Activated CD4-positive, alpha-beta T cell treated with anti-CD3 and anti-CD28 coated beads for 36 hours (primary cell): Measurements from ENCODE around the gene FCHO1. TPM values are rescaled to one million over a fixed set of nuclear protein-coding genes. Genes with fewer than 3 reads are reported as not detected.
"Not testable (repeated sequence)": the region's sequence is repeated elsewhere in the genome, so short reads cannot be mapped to it uniquely, and the experiment has no call there.

ENCODE experiments used
- ATAC-seq: fragments of 200-7000 bp; cut with Tn5 transposase; one replicate; pipeline ENCODE4 v1.10.0; 2021; ENCODE audit warnings: mild to moderate bottlenecking, moderate library complexity
- CTCF ChIA-PET: fragments of 350-600 bp; sonication (Branson Sonifier 250); formaldehyde crosslinking; loops from one replicate; lab custom pipeline; 2021; ENCODE audit warnings: antibody characterized with exemption; lab: Charles Lee
- POLR2A ChIA-PET: fragments of 350-600 bp; sonication (Branson Sonifier 250); formaldehyde crosslinking; loops from one replicate; lab custom pipeline; 2021; ENCODE audit warnings: antibody characterized with exemption, inconsistent platforms; lab: Charles Lee
- DNase-seq: peaks from one replicate; pipeline ENCODE4 v3.0.0-alpha.2; 2020
- H3K27ac Mint-ChIP-seq: one replicate; pipeline ENCODE4 v1.8.0; 2021; ENCODE audit warnings: mixed read lengths
- H3K27me3 Mint-ChIP-seq: one replicate; pipeline ENCODE4 v1.8.0; 2021; ENCODE audit warnings: mixed read lengths
- H3K36me3 Mint-ChIP-seq: one replicate; pipeline ENCODE4 v1.8.0; 2021; ENCODE audit warnings: low read depth, mixed read lengths
- H3K4me1 Mint-ChIP-seq: one replicate; pipeline ENCODE4 v1.8.0; 2021; ENCODE audit warnings: mixed read lengths
- H3K4me3 Mint-ChIP-seq: one replicate; pipeline ENCODE4 v1.8.0; 2021; ENCODE audit warnings: mild to moderate bottlenecking, moderate library complexity, mixed read lengths
- H3K9me3 Mint-ChIP-seq: one replicate; pipeline ENCODE4 v1.8.0; 2021; ENCODE audit warnings: low read depth, mixed read lengths
- intact Hi-C, 2 experiments: fragments of 100-400 bp; cut with DNase I in 1 of 2; cut with micrococcal nuclease in 1 of 2; formaldehyde crosslinking; loops; one replicate each; pipeline versions ENCODE4 v1.14.2 to v1.15.1; 2022 to 2024; cut with DNase I, micrococcal nuclease
- total RNA-seq, 2 experiments: library from RNA; stranded (reverse); gene quantifications; one replicate each; pipeline ENCODE4 v1.2.3, GENCODE V29; 2021

The FCHO1 gene
- total RNA-seq, 2 experiments from 2014 or later: 50.5 to 51.8 TPM

GRCh38 chr19:17795495-17795856 lies 44.2 kb downstream of the FCHO1 start:
- no peaks in the 10 kb centered on the region for H3K9me3 Mint-ChIP-seq
- H3K27ac Mint-ChIP-seq: no peak overlapping the region
- intact Hi-C loops: loop anchor here (5.0 kb wide), 2 partner anchors 62 to 137 kb away; partner anchors contain the start of genes CCDC124 (in 1 of the 2) and RPL18A (in 1 of the 2)
- H3K27me3 Mint-ChIP-seq: no peaks in the 10 kb centered on the region
- H3K4me1 Mint-ChIP-seq: peaks cover 51% of the 10 kb centered on the region
- H3K36me3 Mint-ChIP-seq: no peaks in the 10 kb centered on the region
- CTCF ChIA-PET: interaction anchor here (0.6 to 1.2 kb wide), 4 partner anchors 64 to 575 kb away, joined by 3 to 6 read pairs (median 4); partner anchors contain the start of gene RPL18A
- ATAC-seq (no peak), DNase-seq (no peak)
- H3K4me3 Mint-ChIP-seq: peak overlapping the region; percentile 60
- POLR2A ChIA-PET: interaction anchor here (0.7 kb wide), 1 partner anchor 11 kb away, joined by 8 read pairs; no protein-coding TSS in a partner anchor

GRCh38 chr19:17796013-17796837 lies 44.9 kb downstream of the FCHO1 start:
- peak overlapping the region; percentile 6 for H3K27ac Mint-ChIP-seq
- H3K9me3 Mint-ChIP-seq: no peaks in the 10 kb centered on the region
- H3K4me3 Mint-ChIP-seq: peak overlapping the region; percentile 60
- ATAC-seq: no peak
- ChIA-PET POLR2A (no interaction called here), CTCF (interaction anchor here (0.6 to 1.2 kb wide), 7 partner anchors 13 to 355 kb away, joined by 3 to 7 read pairs (median 4); partner anchors contain the start of genes CCDC124, JAK3 and RPL18A)
- peaks cover 51% of the 10 kb centered on the region for H3K4me1 Mint-ChIP-seq
- H3K36me3 Mint-ChIP-seq: no peaks in the 10 kb centered on the region
- DNase-seq: no peak
- no peaks in the 10 kb centered on the region for H3K27me3 Mint-ChIP-seq
- intact Hi-C loops: loop anchor here (5.0 kb wide), 2 partner anchors 61 to 136 kb away; partner anchors contain the start of genes CCDC124 (in 1 of the 2) and RPL18A (in 1 of the 2)

- Mint-ChIP-seq H3K36me3 (no peaks in the 10 kb centered on the region), H3K27ac (peak overlapping the region; percentile 63), H3K9me3 (no peaks in the 10 kb centered on the region), H3K27me3 (no peaks in the 10 kb centered on the region), H3K4me1 (peaks cover 44% of the 10 kb centered on the region), H3K4me3 (no peak overlapping the region)
- DNase-seq (no peak), ATAC-seq (no peak)
- intact Hi-C loops: loop anchor here (1.0 to 5.0 kb wide), 3 partner anchors 51 to 135 kb away; partner anchors contain the start of genes CCDC124 (in 1 of the 2) and RPL18A (in 1 of the 2)
- ChIA-PET CTCF (interaction anchor here (0.8 to 1.2 kb wide), 5 partner anchors 14 to 356 kb away, joined by 3 to 7 read pairs (median 4); partner anchors contain the start of genes CCDC124, JAK3 and RPL18A), POLR2A (interaction anchor here (0.5 kb wide), 1 partner anchor 9 kb away, joined by 3 read pairs; no protein-coding TSS in a partner anchor)
Observed at GRCh38 chr19:17796838-17797423, 45.7 kb downstream of the FCHO1 start.

GRCh38 chr19:17797424-17798201 lies 46.3 kb downstream of the FCHO1 start:
- H3K27ac Mint-ChIP-seq: peak overlapping the region; percentile 63
- intact Hi-C loops: loop anchor here (1.0 to 5.0 kb wide), 3 partner anchors 51 to 135 kb away; partner anchors contain the start of genes CCDC124 (in 1 of the 2) and RPL18A (in 1 of the 2)
- no peaks in the 10 kb centered on the region for H3K9me3 Mint-ChIP-seq
- no peaks in the 10 kb centered on the region for H3K36me3 Mint-ChIP-seq
- ATAC-seq (peak; percentile 95), DNase-seq (peak; percentile 89)
- peaks cover 45% of the 10 kb centered on the region for H3K4me1 Mint-ChIP-seq
- no peaks in the 10 kb centered on the region for H3K27me3 Mint-ChIP-seq
- no peak overlapping the region for H3K4me3 Mint-ChIP-seq
- POLR2A ChIA-PET: interaction anchor here (0.5 kb wide), 1 partner anchor 8 kb away, joined by 3 read pairs; no protein-coding TSS in a partner anchor
- CTCF ChIA-PET: interaction anchor here (0.6 to 1.2 kb wide), 4 partner anchors 15 to 356 kb away, joined by 3 to 7 read pairs (median 4); partner anchors contain the start of genes CCDC124 and JAK3

GRCh38 chr19:17798599-17798998 lies 47.3 kb downstream of the FCHO1 start:
- not testable (repeated sequence) for H3K36me3 Mint-ChIP-seq, H3K27me3 Mint-ChIP-seq, DNase-seq, H3K9me3 Mint-ChIP-seq, H3K27ac Mint-ChIP-seq, ATAC-seq, H3K4me3 Mint-ChIP-seq
- peaks cover 48% of the 10 kb centered on the region for H3K4me1 Mint-ChIP-seq
- CTCF ChIA-PET: interaction anchor here (0.6 to 0.7 kb wide), 3 partner anchors 9 to 21 kb away, joined by 3 to 5 read pairs (median 4); no protein-coding TSS in a partner anchor
- intact Hi-C loops: loop anchor here (5.0 kb wide), 2 partner anchors 59 to 134 kb away; partner anchors contain the start of genes CCDC124 (in 1 of the 2) and RPL18A (in 1 of the 2)
- POLR2A ChIA-PET: interaction anchor here (0.7 kb wide), 1 partner anchor 21 kb away, joined by 7 read pairs; no protein-coding TSS in a partner anchor

DNA sequence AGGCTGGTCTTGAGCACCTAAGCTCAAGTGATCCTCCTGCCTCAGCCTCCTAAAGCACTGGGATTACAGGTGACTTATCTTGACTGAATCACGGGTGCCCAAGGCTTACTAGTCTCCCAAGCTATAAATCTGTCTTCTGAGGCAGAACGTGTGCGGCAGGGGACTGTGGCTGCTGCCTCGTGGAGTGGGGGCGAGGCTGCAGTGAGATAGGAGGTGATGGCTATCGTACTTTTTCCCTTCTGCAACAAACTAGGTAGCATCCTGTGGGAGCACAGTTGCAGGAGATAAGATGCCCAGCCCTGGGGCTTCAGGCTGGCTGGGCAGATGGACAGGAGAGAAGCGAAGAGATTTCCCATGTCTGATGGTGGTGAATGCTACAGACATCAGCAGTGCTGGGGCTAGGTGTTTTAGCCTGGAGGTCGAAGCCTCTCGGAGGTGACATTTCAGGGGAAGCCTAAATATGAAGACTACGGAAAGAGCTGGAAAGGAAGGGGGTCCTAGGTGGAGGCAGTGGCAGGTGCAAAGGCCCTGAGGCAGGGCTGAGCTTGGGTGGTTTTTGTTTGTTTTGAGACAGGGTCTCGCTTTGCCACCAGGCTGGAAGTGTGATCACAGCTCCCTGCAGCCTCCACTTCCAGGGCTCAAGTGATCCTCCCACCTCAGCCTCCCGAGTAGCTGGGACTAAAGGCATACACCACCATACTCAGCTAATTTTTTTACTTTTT lies 51.0 kb downstream of the FCHO1 start:
- Mint-ChIP-seq H3K27ac (peak overlapping the region; percentile 58), H3K4me1 (peaks cover 35% of the 10 kb centered on the region), H3K4me3 (no peak overlapping the region), H3K36me3 (no peaks in the 10 kb centered on the region), H3K27me3 (no peaks in the 10 kb centered on the region), H3K9me3 (no peaks in the 10 kb centered on the region)
- ATAC-seq (no peak), DNase-seq (no peak)
- intact Hi-C loops: no loop called here
- CTCF ChIA-PET: interaction anchor here (0.7 to 1.8 kb wide), 5 partner anchors 15 to 192 kb away, joined by 3 to 11 read pairs (median 4); partner anchors contain the start of gene RPL18A
- POLR2A ChIA-PET: interaction anchor here (0.5 to 0.7 kb wide), 4 partner anchors 9 to 399 kb away, joined by 3 to 9 read pairs (median 3); no protein-coding TSS in a partner anchor

GRCh38 chr19:17803264-17803896 lies 52.1 kb downstream of the FCHO1 start:
- H3K4me3 Mint-ChIP-seq: no peak overlapping the region
- DNase-seq (peak; percentile 41), ATAC-seq (peak; percentile 39)
- no peaks in the 10 kb centered on the region for H3K9me3 Mint-ChIP-seq
- no peaks in the 10 kb centered on the region for H3K27me3 Mint-ChIP-seq
- peaks cover 33% of the 10 kb centered on the region for H3K4me1 Mint-ChIP-seq
- peak overlapping the region; percentile 72 for H3K27ac Mint-ChIP-seq
- ChIA-PET CTCF (interaction anchor here (0.7 to 1.8 kb wide), 4 partner anchors 19 to 56 kb away, joined by 3 to 11 read pairs (median 4); partner anchors contain the start of gene RPL18A), POLR2A (interaction anchor here (1.0 kb wide), 1 partner anchor 56 kb away, joined by 5 read pairs; the partner anchor contains the start of gene RPL18A)
- intact Hi-C loops: no loop called here
- no peaks in the 10 kb centered on the region for H3K36me3 Mint-ChIP-seq

GRCh38 chr19:17805427-17805826 lies 54.1 kb downstream of the FCHO1 start:
- no peak for DNase-seq
- Mint-ChIP-seq H3K27ac (no peak overlapping the region), H3K9me3 (no peaks in the 10 kb centered on the region), H3K27me3 (no peaks in the 10 kb centered on the region), H3K4me3 (no peak overlapping the region), H3K36me3 (no peaks in the 10 kb centered on the region), H3K4me1 (peaks cover 35% of the 10 kb centered on the region)
- intact Hi-C loops: loop anchor here in 1 of 2 experiments (5.0 kb wide), 1 partner anchor 37 kb away; no protein-coding TSS in a partner anchor
- no peak for ATAC-seq
- ChIA-PET POLR2A (interaction anchor here (0.6 to 0.7 kb wide), 2 partner anchors 8 to 13 kb away, joined by 3 to 5 read pairs; no protein-coding TSS in a partner anchor), CTCF (interaction anchor here (0.6 to 1.5 kb wide), 3 partner anchors 9 to 113 kb away, joined by 3 to 5 read pairs (median 3); partner anchors contain the start of gene B3GNT3)

DNA sequence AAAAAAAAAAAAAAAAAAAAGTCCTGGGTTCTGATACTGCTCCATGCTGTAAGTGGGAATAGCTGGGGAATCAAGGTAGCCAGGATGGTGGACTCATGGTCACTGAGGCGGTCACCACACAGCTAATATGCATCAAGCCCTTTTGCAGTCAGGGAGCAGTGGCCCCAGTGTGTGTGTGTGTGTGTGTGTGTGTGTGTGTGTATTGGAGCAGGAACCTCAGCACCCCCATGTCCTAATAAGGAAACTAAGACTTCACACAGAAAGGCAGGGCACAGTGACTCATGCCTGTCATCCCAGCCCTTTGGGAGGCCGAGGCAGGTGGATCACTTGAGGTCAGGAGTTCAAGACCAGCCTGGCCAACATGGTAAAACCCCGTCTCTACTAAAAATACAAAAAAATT lies 55.7 kb downstream of the FCHO1 start:
- peak overlapping the region; percentile 25 for H3K27ac Mint-ChIP-seq
- intact Hi-C loops: loop anchor here in 1 of 2 experiments (5.0 kb wide), 1 partner anchor 35 kb away; no protein-coding TSS in a partner anchor
- ChIA-PET CTCF (no interaction called here), POLR2A (interaction anchor here (0.7 kb wide), 1 partner anchor 12 kb away, joined by 8 read pairs; the partner anchor contains the start of gene B3GNT3)
- DNase-seq (peak; percentile 62), ATAC-seq (peak; percentile 78)
- H3K9me3 Mint-ChIP-seq: no peaks in the 10 kb centered on the region
- H3K27me3 Mint-ChIP-seq: no peaks in the 10 kb centered on the region
- H3K36me3 Mint-ChIP-seq: no peaks in the 10 kb centered on the region
- peaks cover 35% of the 10 kb centered on the region for H3K4me1 Mint-ChIP-seq
- H3K4me3 Mint-ChIP-seq: no peak overlapping the region
